Hepatocyte (in vitro differentiated cells): ENCODE measurements around the gene GNL3. TPM values are rescaled to one million over a fixed set of nuclear protein-coding genes. Genes with fewer than 3 reads are reported as not detected.

ENCODE experiments used
- DNase-seq: peaks from one replicate; pipeline ENCODE4 v3.0.0-alpha.2; 2016; ENCODE audit warnings: low spot score
- H2AFZ ChIP-seq: fragments of 200-600 bp; sonication (generic); 2 replicates; pipeline ENCODE4 v1.6.0; 2016; ENCODE audit warnings: antibody characterized with exemption, mild to moderate bottlenecking
- H3K27ac ChIP-seq: fragments of 200-600 bp; sonication (generic); 2 replicates; pipeline ENCODE4 v1.5.1; 2016; ENCODE audit warnings: mild to moderate bottlenecking
- H3K27me3 ChIP-seq: fragments of 200-600 bp; sonication (generic); 2 replicates; pipeline ENCODE4 v1.6.1; 2016
- H3K36me3 ChIP-seq: fragments of 200-600 bp; sonication (generic); replicated peaks from 2 replicates; pipeline ENCODE4 v1.5.1; 2016; ENCODE audit warnings: low read depth; ENCODE audit not compliant: insufficient read depth
- H3K4me1 ChIP-seq: fragments of 200-600 bp; sonication (generic); 2 replicates; pipeline ENCODE4 v1.5.1; 2016; ENCODE audit warnings: mild to moderate bottlenecking, moderate library complexity; ENCODE audit not compliant: insufficient read depth
- H3K4me2 ChIP-seq: fragments of 200-600 bp; sonication (generic); 2 replicates; pipeline ENCODE4 v1.6.0; 2016
- H3K4me3 ChIP-seq: fragments of 200-600 bp; sonication (generic); 2 replicates; pipeline ENCODE4 v1.5.1; 2016; ENCODE audit warnings: mild to moderate bottlenecking
- H3K79me2 ChIP-seq: fragments of 200-600 bp; sonication (generic); 2 replicates; pipeline ENCODE4 v1.6.0; 2017; ENCODE audit warnings: mild to moderate bottlenecking
- H3K9me2 ChIP-seq: fragments of 200-600 bp; sonication (generic); replicated peaks from 2 replicates; pipeline ENCODE4 v1.6.0; 2017; ENCODE audit warnings: mild to moderate bottlenecking; ENCODE audit not compliant: insufficient read depth
- H3K9me3 ChIP-seq: fragments of 200-600 bp; sonication (generic); 2 replicates; pipeline ENCODE4 v1.5.1; 2016; ENCODE audit warnings: low read depth, mild to moderate bottlenecking
- H4K20me1 ChIP-seq: fragments of 200-600 bp; sonication (generic); 2 replicates; pipeline ENCODE4 v1.6.0; 2016; ENCODE audit warnings: mild to moderate bottlenecking; ENCODE audit not compliant: insufficient read depth, poor library complexity, severe bottlenecking
- EZH2 ChIP-seq: fragments of 200-600 bp; sonication (generic); IDR thresholded peaks from 2 replicates; pipeline ENCODE4 v1.6.1; 2016; ENCODE audit warnings: antibody characterized with exemption, mild to moderate bottlenecking, borderline replicate concordance
- EZH2phosphoT487 ChIP-seq: fragments of 200-600 bp; sonication (generic); IDR thresholded peaks from one replicate; pipeline ENCODE4 v1.6.1; 2018; ENCODE audit warnings: antibody characterized with exemption, mild to moderate bottlenecking, low read depth, moderate library complexity; ENCODE audit not compliant: unreplicated experiment, severe bottlenecking
- WGBS: methylation state at CpG from one replicate; pipeline ENCODE4 v1.1.6; 2016; ENCODE audit warnings: low lambda C conversion rate; ENCODE audit errors: missing lambda C conversion rate; 5-methylcytosine and 5-hydroxymethylcytosine counted together
- polyA plus RNA-seq: library from polyadenylated mRNA; unstranded; fragments of >200 nt; fragmentation: Nextera tagmentation; extraction: Ambion mirVana; gene quantifications from 2 replicates; pipeline ENCODE4 v1.2.1, GENCODE V29; 2016
- total RNA-seq: library from RNA; depleted of rRNA; stranded (reverse); fragments of >200 nt; gene quantifications from 2 replicates; pipeline ENCODE4 v1.2.3, GENCODE V29; 2014
- TF ChIP-seq, protein P1 (sequence below): fragments of 200-600 bp; sonication (generic); IDR thresholded peaks from 2 replicates; pipeline ENCODE4 v1.5.1; 2016; ENCODE audit warnings: antibody characterized with exemption, mild to moderate bottlenecking; ENCODE audit not compliant: poor library complexity

Gene GNL3
- total and polyA plus RNA-seq, 2 experiments from 2014 or later = 82.6 to 84.8 TPM

DNA sequence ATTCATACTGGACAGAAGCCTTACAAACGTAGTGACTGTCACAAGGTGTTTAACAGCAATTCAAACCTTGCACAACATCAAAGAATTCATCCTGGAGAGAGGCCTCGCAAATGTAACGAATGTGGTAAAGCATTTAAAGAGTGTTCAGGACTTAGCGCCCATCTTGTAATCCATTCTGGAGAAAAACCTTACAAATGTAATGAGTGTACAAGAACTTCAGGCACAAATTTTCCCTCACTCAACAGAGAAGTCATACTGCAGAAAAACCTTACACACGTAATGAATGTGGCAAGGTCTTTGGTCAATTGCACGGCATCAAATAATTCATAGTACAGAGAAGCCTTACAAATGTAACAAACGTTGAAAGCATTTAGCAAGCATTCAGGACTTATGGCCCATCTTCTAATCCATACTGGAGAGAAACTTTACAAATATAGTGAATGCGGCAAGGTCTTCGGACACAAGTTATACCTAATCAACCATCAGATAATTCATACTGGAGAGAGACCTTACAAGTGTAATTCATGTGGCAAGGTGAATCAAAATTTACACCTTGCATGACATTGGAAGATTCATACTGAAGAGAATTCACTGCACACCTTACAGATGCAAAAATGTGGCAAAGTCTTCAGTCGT lies 47.5 kb downstream of the GNL3 start:
- Histone ChIP-seq H3K4me3 (no peak overlapping the region), H3K4me1 (no peaks in the 10 kb centered on the region), H3K9me2 (no peaks in the 10 kb centered on the region), H4K20me1 (no peaks in the 10 kb centered on the region), H3K9me3 (no peaks in the 10 kb centered on the region), H3K36me3 (no peaks in the 10 kb centered on the region), H3K27ac (no peak overlapping the region), H3K4me2 (no peak overlapping the region), H2AFZ (no peak overlapping the region), H3K27me3 (no peaks in the 10 kb centered on the region), H3K79me2 (no peaks in the 10 kb centered on the region)
- WGBS = 97% methylated on average over 10 of the region's 10 CpGs
- DNase-seq = no peak
- TF ChIP-seq EZH2 (no peak), EZH2phosphoT487 (no peak)
- TF ChIP-seq, protein P1, sequence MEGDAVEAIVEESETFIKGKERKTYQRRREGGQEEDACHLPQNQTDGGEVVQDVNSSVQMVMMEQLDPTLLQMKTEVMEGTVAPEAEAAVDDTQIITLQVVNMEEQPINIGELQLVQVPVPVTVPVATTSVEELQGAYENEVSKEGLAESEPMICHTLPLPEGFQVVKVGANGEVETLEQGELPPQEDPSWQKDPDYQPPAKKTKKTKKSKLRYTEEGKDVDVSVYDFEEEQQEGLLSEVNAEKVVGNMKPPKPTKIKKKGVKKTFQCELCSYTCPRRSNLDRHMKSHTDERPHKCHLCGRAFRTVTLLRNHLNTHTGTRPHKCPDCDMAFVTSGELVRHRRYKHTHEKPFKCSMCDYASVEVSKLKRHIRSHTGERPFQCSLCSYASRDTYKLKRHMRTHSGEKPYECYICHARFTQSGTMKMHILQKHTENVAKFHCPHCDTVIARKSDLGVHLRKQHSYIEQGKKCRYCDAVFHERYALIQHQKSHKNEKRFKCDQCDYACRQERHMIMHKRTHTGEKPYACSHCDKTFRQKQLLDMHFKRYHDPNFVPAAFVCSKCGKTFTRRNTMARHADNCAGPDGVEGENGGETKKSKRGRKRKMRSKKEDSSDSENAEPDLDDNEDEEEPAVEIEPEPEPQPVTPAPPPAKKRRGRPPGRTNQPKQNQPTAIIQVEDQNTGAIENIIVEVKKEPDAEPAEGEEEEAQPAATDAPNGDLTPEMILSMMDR = no peak

DNA sequence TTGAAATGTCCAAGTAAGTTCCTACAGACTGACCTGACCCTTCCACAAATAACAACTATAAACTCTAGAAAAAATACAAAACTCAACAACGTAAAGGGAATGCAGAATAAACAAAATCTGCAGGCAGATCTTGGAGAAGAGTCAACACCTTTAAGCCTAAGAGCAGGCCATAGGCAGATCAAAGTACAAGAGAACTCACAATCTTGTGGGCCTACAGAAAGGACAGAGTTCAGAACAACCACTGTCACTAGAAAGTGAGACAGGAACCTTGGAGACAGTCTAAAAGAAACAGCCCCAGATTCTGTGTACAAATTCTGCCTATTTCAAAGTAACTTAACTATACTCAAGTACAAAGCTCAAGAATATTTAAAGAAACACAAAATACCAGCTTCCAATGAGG lies 53.9 kb downstream of the GNL3 start:
- no peak overlapping the region for H2AFZ ChIP-seq
- WGBS = 74% methylated on average over 1 of the region's 1 CpG
- TF ChIP-seq EZH2phosphoT487 (no peak), EZH2 (no peak)
- TF ChIP-seq, protein P1 = no peak

DNA sequence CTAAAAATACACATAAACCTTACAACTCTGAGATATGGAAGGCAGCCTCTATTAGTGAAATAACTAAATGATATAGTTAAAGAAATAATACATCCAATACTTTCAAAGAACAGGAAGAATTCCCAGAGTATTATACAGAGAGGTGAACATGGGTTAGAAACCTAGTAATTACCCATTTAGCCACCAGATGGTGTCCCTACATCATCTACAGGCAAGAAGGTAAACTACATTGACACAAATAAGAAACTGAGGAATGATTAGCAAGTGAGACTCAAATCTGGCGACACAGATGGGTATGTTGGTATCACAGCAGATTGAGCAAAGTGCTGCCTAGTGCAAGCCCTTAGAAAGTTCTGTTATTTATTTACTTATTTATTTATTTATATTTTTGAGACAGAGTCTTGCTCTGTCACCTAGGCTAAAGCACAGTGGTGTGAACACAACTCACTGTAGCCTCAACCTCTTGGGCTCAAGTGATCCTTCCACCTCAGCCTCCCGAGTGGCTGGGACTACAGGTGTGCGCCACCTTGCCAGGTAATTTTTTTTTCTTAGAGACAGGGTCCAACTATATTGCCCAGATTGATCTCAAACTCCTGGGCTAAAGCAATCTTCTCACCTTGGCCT lies 56.7 kb downstream of the GNL3 start:
- Histone ChIP-seq H3K4me1 (peaks cover 4% of the 10 kb centered on the region), H3K27ac (no peak overlapping the region), H3K9me3 (no peaks in the 10 kb centered on the region), H4K20me1 (no peaks in the 10 kb centered on the region), H3K4me3 (no peak overlapping the region), H3K36me3 (no peaks in the 10 kb centered on the region), H2AFZ (no peak overlapping the region), H3K27me3 (no peaks in the 10 kb centered on the region), H3K79me2 (no peaks in the 10 kb centered on the region), H3K9me2 (no peaks in the 10 kb centered on the region), H3K4me2 (no peak overlapping the region)
- 89% methylated on average over 3 of the region's 3 CpGs for WGBS
- no peak for TF ChIP-seq EZH2
- no peak for TF ChIP-seq EZH2phosphoT487
- TF ChIP-seq, protein P1 = peak; percentile 66
- DNase-seq = peak; percentile 36

More for the DNA sequence above, 53.9 kb downstream of the GNL3 start:
- Histone ChIP-seq H4K20me1 (no peaks in the 10 kb centered on the region), H3K9me2 (no peaks in the 10 kb centered on the region), H3K9me3 (no peaks in the 10 kb centered on the region), H3K4me2 (peak overlapping the region; percentile 31), H3K36me3 (no peaks in the 10 kb centered on the region), H3K4me1 (peaks cover 4% of the 10 kb centered on the region), H3K4me3 (no peak overlapping the region), H3K79me2 (no peaks in the 10 kb centered on the region), H3K27ac (peak overlapping the region; percentile 38), H3K27me3 (no peaks in the 10 kb centered on the region)
- DNase-seq = peak; percentile 32
